T-helper 1 cell treated with Interleukin-12 subunit alpha and Interleukin-12 subunit beta and Interleukin-4 antibody, amounts not matched to agents 30 ng/mL and 1 ng/mL, for 36 hours (primary cell): Measurements from ENCODE around the gene ALDH2. TPM values are rescaled to one million over a fixed set of nuclear protein-coding genes. Genes with fewer than 3 reads are reported as not detected.

Experiments used
- total RNA-seq: library from RNA; stranded (reverse); gene quantifications from 2 replicates; pipeline ENCODE4 v1.2.3, GENCODE V29; 2022

ALDH2 gene
- total RNA-seq, 1 donor from 2014 or later, result 0.07 TPM

Other genes with a start within 250 kb of the ALDH2 start
- 41.6 and 50.3 TPM in 2 replicates for gene ATXN2, start 167.6 kb upstream of the ALDH2 start, total RNA-seq
- 21.7 and 21.9 TPM in 2 replicates for gene BRAP, start 81.0 kb upstream of the ALDH2 start, total RNA-seq
- gene ACAD10, start 80.9 kb upstream of the ALDH2 start, total RNA-seq, result 27.7 and 29.5 TPM in 2 replicates
- gene MAPKAPK5, start 75.3 kb downstream of the ALDH2 start, total RNA-seq, result 49.6 and 58.3 TPM in 2 replicates
- 11.2 and 12.0 TPM in 2 replicates for gene TMEM116, start 246.2 kb downstream of the ALDH2 start, total RNA-seq
- 111 and 113 TPM in 2 replicates for gene ERP29, start 246.5 kb downstream of the ALDH2 start, total RNA-seq